Activated T-helper 17 cell treated with anti-CD3 and anti-CD28 coated beads, Interleukin-2, amount 50 U/mL, for 72 hours (primary cell): ENCODE measurements around the gene FANCG. TPM values are rescaled to one million over a fixed set of nuclear protein-coding genes. Genes with fewer than 3 reads are reported as not detected.

Source experiments
- ATAC-seq: fragments of 150-1000 bp; cut with Tn5 transposase; replicated peaks from 2 replicates; pipeline ENCODE4 v1.10.0; 2021; ENCODE audit warnings: mild to moderate bottlenecking, moderate library complexity
- H3K27ac Mint-ChIP-seq: one replicate; pipeline ENCODE4 v1.8.0; 2022; ENCODE audit warnings: mixed read lengths
- H3K27me3 Mint-ChIP-seq: one replicate; pipeline ENCODE4 v1.8.0; 2022; ENCODE audit warnings: mixed read lengths
- H3K36me3 Mint-ChIP-seq: one replicate; pipeline ENCODE4 v1.8.0; 2022; ENCODE audit warnings: low read depth, mild to moderate bottlenecking, mixed read lengths
- H3K4me1 Mint-ChIP-seq: one replicate; pipeline ENCODE4 v1.8.0; 2022; ENCODE audit warnings: mixed read lengths
- H3K4me3 Mint-ChIP-seq: one replicate; pipeline ENCODE4 v1.8.0; 2022; ENCODE audit warnings: mild to moderate bottlenecking, mixed read lengths
- H3K9me3 Mint-ChIP-seq: one replicate; pipeline ENCODE4 v1.8.0; 2022; ENCODE audit warnings: mixed read lengths
- total RNA-seq, 2 donors: library from RNA; stranded (reverse); gene quantifications; one replicate each; pipeline ENCODE4 v1.2.3, GENCODE V29; 2022

The FANCG gene
- total RNA-seq, 2 donors from 2014 or later: 94.2 to 124 TPM

GRCh38 chr9:35079041-35079425 lies 709 bp downstream of the FANCG start:
- Mint-ChIP-seq H3K27ac (peak overlapping the region; percentile 95), H3K4me3 (peak overlapping the region; percentile 99), H3K36me3 (peaks cover 47% of the 10 kb centered on the region), H3K9me3 (no peaks in the 10 kb centered on the region), H3K4me1 (peaks cover 23% of the 10 kb centered on the region), H3K27me3 (no peaks in the 10 kb centered on the region)
- peak; percentile 6 for ATAC-seq

- no peaks in the 10 kb centered on the region for H3K9me3 Mint-ChIP-seq
- H3K4me1 Mint-ChIP-seq: peaks cover 31% of the 10 kb centered on the region
Observed at GRCh38 chr9:35078066-35078465, 1.7 kb downstream of the FANCG start.

GRCh38 chr9:35076848-35077247 lies 2.9 kb downstream of the FANCG start:
- peak overlapping the region; percentile 99 for H3K4me3 Mint-ChIP-seq
- peaks cover 66% of the 10 kb centered on the region for H3K36me3 Mint-ChIP-seq
- H3K4me1 Mint-ChIP-seq: peaks cover 35% of the 10 kb centered on the region
- H3K9me3 Mint-ChIP-seq: no peaks in the 10 kb centered on the region
- H3K27me3 Mint-ChIP-seq: no peaks in the 10 kb centered on the region
- no peak overlapping the region for H3K27ac Mint-ChIP-seq
- ATAC-seq: no peak

More at GRCh38 chr9:35078066-35078465, 1.7 kb downstream of the FANCG start:
- Mint-ChIP-seq H3K4me3 (peak overlapping the region; percentile 99), H3K27me3 (no peaks in the 10 kb centered on the region), H3K27ac (peak overlapping the region; percentile 95), H3K36me3 (peaks cover 57% of the 10 kb centered on the region)
- no peak for ATAC-seq

GRCh38 chr9:35075358-35075757 lies 4.4 kb downstream of the FANCG start:
- ATAC-seq: no peak
- Mint-ChIP-seq H3K4me3 (no peak overlapping the region), H3K27me3 (no peaks in the 10 kb centered on the region), H3K36me3 (peaks cover 81% of the 10 kb centered on the region), H3K4me1 (peaks cover 41% of the 10 kb centered on the region), H3K27ac (no peak overlapping the region), H3K9me3 (no peaks in the 10 kb centered on the region)

- no peak for ATAC-seq
- H3K4me1 Mint-ChIP-seq: peaks cover 46% of the 10 kb centered on the region
- H3K27ac Mint-ChIP-seq: no peak overlapping the region
Observed at GRCh38 chr9:35074791-35075190, 5.0 kb downstream of the FANCG start.

GRCh38 chr9:35074141-35074540 lies 5.6 kb downstream of the FANCG start:
- ATAC-seq: no peak
- Mint-ChIP-seq H3K4me1 (peaks cover 46% of the 10 kb centered on the region), H3K36me3 (peaks cover 93% of the 10 kb centered on the region), H3K27ac (peak overlapping the region; percentile 95), H3K27me3 (no peaks in the 10 kb centered on the region), H3K4me3 (peak overlapping the region; percentile 89), H3K9me3 (no peaks in the 10 kb centered on the region)

More at GRCh38 chr9:35074791-35075190, 5.0 kb downstream of the FANCG start:
- Mint-ChIP-seq H3K9me3 (no peaks in the 10 kb centered on the region), H3K36me3 (peaks cover 87% of the 10 kb centered on the region), H3K27me3 (no peaks in the 10 kb centered on the region), H3K4me3 (no peak overlapping the region)

- H3K4me3 Mint-ChIP-seq: peak overlapping the region; percentile 89
- peak overlapping the region; percentile 95 for H3K27ac Mint-ChIP-seq
- peak; percentile 30 for ATAC-seq
- H3K9me3 Mint-ChIP-seq: no peaks in the 10 kb centered on the region
- peaks cover 96% of the 10 kb centered on the region for H3K36me3 Mint-ChIP-seq
- H3K4me1 Mint-ChIP-seq: peaks cover 51% of the 10 kb centered on the region
- H3K27me3 Mint-ChIP-seq: no peaks in the 10 kb centered on the region
Observed at GRCh38 chr9:35073279-35073612, 6.5 kb downstream of the FANCG start.

GRCh38 chr9:35072461-35073278 lies 7.1 kb downstream of the FANCG start, which contains the start of gene VCP:
Gene VCP (minus strand): TSS chr9:35072625. CDS start chr9:35072353, 272 bp downstream.
- H3K27ac Mint-ChIP-seq: peak within 1 kb of the TSS; percentile 97

GRCh38 chr9:35071814-35072460 lies 7.8 kb downstream of the FANCG start:
- H3K4me1 Mint-ChIP-seq: peaks cover 52% of the 10 kb centered on the region
- no peaks in the 10 kb centered on the region for H3K27me3 Mint-ChIP-seq
- peaks cover 96% of the 10 kb centered on the region for H3K36me3 Mint-ChIP-seq

More at GRCh38 chr9:35072461-35073278, 7.1 kb downstream of the FANCG start, which contains the start of gene VCP:
- no peaks in the 10 kb centered on the region for H3K9me3 Mint-ChIP-seq
- peak within 1 kb of the TSS; percentile 89 for H3K4me3 Mint-ChIP-seq
- H3K4me1 Mint-ChIP-seq: peaks cover 51% of the 10 kb centered on the region
- peak; percentile 89 for ATAC-seq
- peaks cover 96% of the 10 kb centered on the region for H3K36me3 Mint-ChIP-seq
- no peaks in the 10 kb centered on the region for H3K27me3 Mint-ChIP-seq

GRCh38 chr9:35070823-35071813 lies 8.6 kb downstream of the FANCG start:
- H3K4me3 Mint-ChIP-seq: peak overlapping the region; percentile 89
- H3K27ac Mint-ChIP-seq: peak overlapping the region; percentile 97
- no peaks in the 10 kb centered on the region for H3K27me3 Mint-ChIP-seq
- H3K36me3 Mint-ChIP-seq: peaks cover 97% of the 10 kb centered on the region
- ATAC-seq: peak; percentile 23
- H3K9me3 Mint-ChIP-seq: no peaks in the 10 kb centered on the region
- peaks cover 56% of the 10 kb centered on the region for H3K4me1 Mint-ChIP-seq

More at GRCh38 chr9:35071814-35072460, 7.8 kb downstream of the FANCG start:
- Mint-ChIP-seq H3K4me3 (peak overlapping the region; percentile 89), H3K9me3 (no peaks in the 10 kb centered on the region), H3K27ac (peak overlapping the region; percentile 97)
- peak; percentile 49 for ATAC-seq

GRCh38 chr9:35069020-35069419 lies 10.7 kb downstream of the FANCG start:
- no peaks in the 10 kb centered on the region for H3K27me3 Mint-ChIP-seq
- H3K36me3 Mint-ChIP-seq: peaks cover 97% of the 10 kb centered on the region
- peaks cover 48% of the 10 kb centered on the region for H3K4me1 Mint-ChIP-seq
- ATAC-seq: no peak
- H3K9me3 Mint-ChIP-seq: no peaks in the 10 kb centered on the region
- peak overlapping the region; percentile 80 for H3K27ac Mint-ChIP-seq
- H3K4me3 Mint-ChIP-seq: peak overlapping the region; percentile 89

- H3K4me1 Mint-ChIP-seq: peaks cover 36% of the 10 kb centered on the region
- no peaks in the 10 kb centered on the region for H3K27me3 Mint-ChIP-seq
- H3K4me3 Mint-ChIP-seq: peak overlapping the region; percentile 89
- H3K27ac Mint-ChIP-seq: peak overlapping the region; percentile 80
- peaks cover 98% of the 10 kb centered on the region for H3K36me3 Mint-ChIP-seq
- H3K9me3 Mint-ChIP-seq: no peaks in the 10 kb centered on the region
- ATAC-seq: no peak
Observed at GRCh38 chr9:35067056-35067455, 12.7 kb downstream of the FANCG start.

GRCh38 chr9:35060548-35061207 lies 19.1 kb downstream of the FANCG start:
- peaks cover 100% of the 10 kb centered on the region for H3K36me3 Mint-ChIP-seq
- no peak overlapping the region for H3K4me3 Mint-ChIP-seq
- no peaks in the 10 kb centered on the region for H3K9me3 Mint-ChIP-seq
- H3K27ac Mint-ChIP-seq: no peak overlapping the region
- peaks cover 4% of the 10 kb centered on the region for H3K4me1 Mint-ChIP-seq
- H3K27me3 Mint-ChIP-seq: no peaks in the 10 kb centered on the region
- no peak for ATAC-seq
